ENCODE data around the gene SUCO.

SUCO gene

GRCh38 chr1:172654535-172654934, 121.6 kb downstream of the SUCO start:
- no peak for DNase-seq

GRCh38 chr1:172656576-172656975, 123.6 kb downstream of the SUCO start:
- no peak for DNase-seq

GRCh38 chr1:172657586-172657985, 124.6 kb downstream of the SUCO start:
- no peak for DNase-seq

GRCh38 chr1:172658871-172659453, 126.0 kb downstream of the SUCO start, which contains the start of gene FASLG:
Gene FASLG (plus strand): TSS chr1:172659103. CDS start chr1:172659202, 99 bp downstream.
- DNase-seq, result no peak

- DNase-seq, result no peak
These were observed 128.2 kb downstream of the SUCO start for GRCh38 chr1:172661107-172661506.

Measured in Kasumi-1 (cell line).